ENCODE measurements around the gene GFOD1. TPM values are rescaled to one million over a fixed set of nuclear protein-coding genes. Genes with fewer than 3 reads are reported as not detected.

The GFOD1 gene
- total RNA-seq, 1 donor from 2014 or later = 33.7 TPM

DNA sequence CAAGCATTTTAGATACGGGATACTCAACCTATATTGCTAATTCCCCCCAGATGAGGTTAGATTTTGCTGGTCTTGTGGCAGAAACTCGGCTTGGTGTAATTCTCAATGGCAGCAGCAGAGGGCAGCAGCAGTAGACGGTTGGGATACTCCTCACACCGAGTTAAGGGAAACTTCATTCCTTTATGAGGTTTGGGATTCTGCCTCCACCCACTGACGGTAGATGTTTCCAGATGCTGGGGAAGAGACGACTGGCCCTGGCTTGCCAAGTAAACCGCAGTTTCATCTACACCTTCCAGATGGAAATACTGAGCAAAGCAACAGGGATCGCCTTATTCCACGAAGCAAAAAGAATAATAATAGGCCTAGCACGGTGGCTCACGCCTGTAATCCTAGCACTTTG, 150.8 kb downstream of the GFOD1 start:
- Histone ChIP-seq H3K9me3 (no peaks in the 10 kb centered on the region), H3K36me3 (no peaks in the 10 kb centered on the region), H3K27me3 (no peaks in the 10 kb centered on the region), H3K4me1 (no peaks in the 10 kb centered on the region), H3K4me3 (no peak overlapping the region), H3K27ac (no peak overlapping the region)
- intact Hi-C loops (cut with DNase I) = no loop called here
- TF ChIP-seq, protein P1, sequence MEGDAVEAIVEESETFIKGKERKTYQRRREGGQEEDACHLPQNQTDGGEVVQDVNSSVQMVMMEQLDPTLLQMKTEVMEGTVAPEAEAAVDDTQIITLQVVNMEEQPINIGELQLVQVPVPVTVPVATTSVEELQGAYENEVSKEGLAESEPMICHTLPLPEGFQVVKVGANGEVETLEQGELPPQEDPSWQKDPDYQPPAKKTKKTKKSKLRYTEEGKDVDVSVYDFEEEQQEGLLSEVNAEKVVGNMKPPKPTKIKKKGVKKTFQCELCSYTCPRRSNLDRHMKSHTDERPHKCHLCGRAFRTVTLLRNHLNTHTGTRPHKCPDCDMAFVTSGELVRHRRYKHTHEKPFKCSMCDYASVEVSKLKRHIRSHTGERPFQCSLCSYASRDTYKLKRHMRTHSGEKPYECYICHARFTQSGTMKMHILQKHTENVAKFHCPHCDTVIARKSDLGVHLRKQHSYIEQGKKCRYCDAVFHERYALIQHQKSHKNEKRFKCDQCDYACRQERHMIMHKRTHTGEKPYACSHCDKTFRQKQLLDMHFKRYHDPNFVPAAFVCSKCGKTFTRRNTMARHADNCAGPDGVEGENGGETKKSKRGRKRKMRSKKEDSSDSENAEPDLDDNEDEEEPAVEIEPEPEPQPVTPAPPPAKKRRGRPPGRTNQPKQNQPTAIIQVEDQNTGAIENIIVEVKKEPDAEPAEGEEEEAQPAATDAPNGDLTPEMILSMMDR (IDR thresholded peaks at IDR 0.05) = peak; percentile 94
- peak; percentile 83 for DNase-seq
- peak; percentile 93 for ATAC-seq

DNA sequence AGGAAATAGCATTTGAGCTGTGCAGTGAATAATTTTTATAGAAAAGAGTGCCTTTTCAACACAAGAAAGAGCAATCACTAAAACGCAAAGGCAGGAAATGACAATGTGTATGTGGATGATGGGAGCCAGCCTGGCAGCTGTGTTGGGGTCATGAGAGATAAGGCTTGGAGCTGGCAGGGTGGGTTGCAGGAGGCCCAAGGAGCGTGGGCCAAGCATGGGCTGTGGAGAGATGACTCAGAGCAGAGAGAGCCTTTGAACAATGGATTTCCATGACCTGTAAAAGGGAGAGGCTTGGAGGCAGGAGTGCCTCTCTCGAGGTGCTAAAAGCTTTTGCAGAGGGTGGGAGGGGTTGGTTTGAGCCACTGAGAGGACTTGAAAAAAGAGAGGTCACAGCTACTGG, 152.4 kb downstream of the GFOD1 start:
- DNase-seq = no peak
- H3K27ac ChIP-seq = no peak overlapping the region
- no peaks in the 10 kb centered on the region for H3K4me1 ChIP-seq
- TF ChIP-seq, protein P1 (IDR thresholded peaks at IDR 0.05) = no peak
- H3K9me3 ChIP-seq = no peaks in the 10 kb centered on the region
- no peaks in the 10 kb centered on the region for H3K27me3 ChIP-seq
- no peak for ATAC-seq
- no peaks in the 10 kb centered on the region for H3K36me3 ChIP-seq
- intact Hi-C loops (cut with DNase I) = no loop called here
- H3K4me3 ChIP-seq = no peak overlapping the region

DNA sequence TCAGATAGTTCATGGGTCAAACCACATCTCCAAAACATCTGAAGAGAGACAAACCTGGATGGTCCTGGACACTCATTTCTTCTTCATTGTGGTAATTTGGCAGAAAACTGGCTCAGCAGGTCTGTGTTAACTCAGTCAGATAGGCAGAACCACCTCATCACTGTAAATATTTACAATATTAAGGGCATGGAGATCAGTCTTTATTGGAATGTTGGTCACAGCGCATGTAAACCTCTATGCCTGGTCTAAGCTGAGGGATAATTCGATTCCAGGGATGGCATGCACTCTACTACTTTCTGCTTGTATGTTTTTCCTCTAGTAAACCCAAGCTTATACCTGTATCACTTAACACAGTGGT, 155.1 kb downstream of the GFOD1 start:
- no peak overlapping the region for H3K4me3 ChIP-seq
- no peak for DNase-seq
- peaks cover 6% of the 10 kb centered on the region for H3K4me1 ChIP-seq
- TF ChIP-seq, protein P1 (IDR thresholded peaks at IDR 0.05) = no peak
- H3K27me3 ChIP-seq = no peaks in the 10 kb centered on the region
- H3K9me3 ChIP-seq = no peaks in the 10 kb centered on the region
- intact Hi-C loops (cut with DNase I) = no loop called here
- H3K27ac ChIP-seq = no peak overlapping the region
- no peak for ATAC-seq
- H3K36me3 ChIP-seq = no peaks in the 10 kb centered on the region

DNA sequence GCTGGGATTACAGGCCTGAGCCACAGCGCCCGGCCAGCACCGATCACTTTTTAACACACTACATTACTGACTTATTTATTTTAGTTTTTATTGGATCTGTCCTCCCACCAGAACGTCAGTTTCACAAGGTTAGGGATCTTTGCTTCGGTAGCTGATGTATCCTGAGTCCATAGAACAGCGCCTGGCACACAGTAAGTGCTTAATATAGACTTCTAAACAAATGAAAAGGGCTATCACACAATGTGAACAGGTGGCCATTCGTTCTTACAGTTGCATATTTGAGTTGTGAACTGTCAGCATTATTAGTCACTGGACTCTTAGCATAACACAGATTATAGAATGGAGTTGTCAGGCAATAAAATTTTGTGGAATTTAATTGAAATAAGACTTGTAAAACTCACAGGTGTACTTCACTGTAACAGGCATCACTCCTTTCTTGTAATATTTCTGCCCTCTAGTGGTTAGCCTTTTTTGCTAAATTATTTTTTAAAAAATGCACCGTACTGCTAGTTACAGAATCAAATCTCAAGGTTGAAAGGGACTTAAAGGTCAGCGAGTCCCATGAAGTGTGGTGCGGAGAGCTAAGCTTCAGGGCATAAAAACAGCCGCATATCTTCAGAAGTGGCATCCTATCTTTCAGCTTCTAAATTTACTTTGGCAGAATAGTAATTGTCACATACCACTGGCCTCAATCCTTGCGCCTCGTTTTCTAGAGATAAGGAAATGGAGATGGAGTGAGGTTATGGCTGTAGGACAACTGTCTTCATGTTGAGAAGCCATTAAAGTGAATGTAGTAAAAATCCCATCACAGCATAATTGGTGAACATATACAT, 155.7 kb downstream of the GFOD1 start:
- H3K27me3 ChIP-seq = no peaks in the 10 kb centered on the region
- TF ChIP-seq, protein P1 (IDR thresholded peaks at IDR 0.05) = peak; percentile 73
- ATAC-seq (no peak), DNase-seq (no peak)
- intact Hi-C loops (cut with DNase I) = no loop called here
- no peak overlapping the region for H3K4me3 ChIP-seq
- no peaks in the 10 kb centered on the region for H3K36me3 ChIP-seq
- peaks cover 6% of the 10 kb centered on the region for H3K4me1 ChIP-seq
- no peak overlapping the region for H3K27ac ChIP-seq
- H3K9me3 ChIP-seq = no peaks in the 10 kb centered on the region

DNA sequence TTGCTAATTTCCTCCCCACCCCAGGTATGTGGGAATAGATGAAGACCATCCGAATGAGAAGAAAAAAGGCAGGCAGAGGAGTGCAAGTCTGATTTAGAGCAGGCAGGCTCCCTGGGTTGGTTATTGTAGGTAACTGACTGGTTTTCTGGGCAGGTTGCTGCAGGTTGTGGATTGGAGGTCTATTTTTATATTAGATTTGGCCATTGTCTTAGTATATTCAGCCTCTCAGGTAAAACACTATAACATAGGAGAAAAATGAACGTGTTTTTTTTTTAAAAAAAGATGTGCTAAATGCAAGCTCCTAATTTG, 158.6 kb downstream of the GFOD1 start:
- Histone ChIP-seq H3K9me3 (no peaks in the 10 kb centered on the region), H3K4me1 (peaks cover 6% of the 10 kb centered on the region), H3K27ac (peak overlapping the region; percentile 89), H3K27me3 (no peaks in the 10 kb centered on the region), H3K36me3 (peaks cover 23% of the 10 kb centered on the region), H3K4me3 (peak overlapping the region; percentile 90)
- TF ChIP-seq, protein P1 (IDR thresholded peaks at IDR 0.05) = no peak
- ATAC-seq = no peak
- intact Hi-C loops (cut with DNase I) = no loop called here
- no peak for DNase-seq

Measured in upper lobe of right lung (tissue), 1 donor.